Loucy (cell line): Measurements from ENCODE around the gene ZNF236.
"Not testable (repeated sequence)": the region's sequence is repeated elsewhere in the genome, so short reads cannot be mapped to it uniquely, and the experiment has no call there.

Source experiments
- H2AFZ ChIP-seq: fragments of 200-600 bp; sonication (generic); 2 replicates; pipeline ENCODE4 v1.6.0; 2016; ENCODE audit warnings: antibody characterized with exemption, mild to moderate bottlenecking, low read length, moderate library complexity
- H3F3A ChIP-seq: fragments of 200-600 bp; 2 replicates; pipeline ENCODE4 v1.6.0; 2016; ENCODE audit warnings: antibody characterized with exemption, low read depth, mild to moderate bottlenecking
- H3K27me3 ChIP-seq: fragments of 200-600 bp; sonication (generic); 2 replicates; pipeline ENCODE4 v1.6.1; 2014; ENCODE audit warnings: low read length, mild to moderate bottlenecking; ENCODE audit not compliant: insufficient read depth, poor library complexity, severe bottlenecking
- H3K36me3 ChIP-seq: fragments of 200-600 bp; sonication (generic); 2 replicates; pipeline ENCODE4 v1.6.1; 2016; ENCODE audit warnings: low read length; ENCODE audit not compliant: insufficient read depth
- H3K4me1 ChIP-seq: fragments of 200-600 bp; sonication (generic); 2 replicates; pipeline ENCODE4 v1.5.1; 2014; ENCODE audit warnings: low read length, mild to moderate bottlenecking; ENCODE audit not compliant: insufficient read depth, poor library complexity, severe bottlenecking
- H3K4me2 ChIP-seq: fragments of 200-600 bp; sonication (generic); 2 replicates; pipeline ENCODE4 v1.6.0; 2014; ENCODE audit warnings: antibody characterized with exemption, low read length, low read depth, mild to moderate bottlenecking; ENCODE audit not compliant: poor library complexity, severe bottlenecking
- H3K4me3 ChIP-seq: fragments of 200-600 bp; sonication (generic); 2 replicates; pipeline ENCODE4 v1.5.1; 2014; ENCODE audit warnings: low read length, mild to moderate bottlenecking, mixed read lengths; ENCODE audit not compliant: poor library complexity, severe bottlenecking
- H3K79me2 ChIP-seq: fragments of 200-600 bp; sonication (generic); 2 replicates; pipeline ENCODE4 v1.6.1; 2014; ENCODE audit warnings: low read length; ENCODE audit not compliant: insufficient read depth
- H3K9ac ChIP-seq: fragments of 200-600 bp; sonication (generic); 2 replicates; pipeline ENCODE4 v1.6.0; 2014; ENCODE audit warnings: mild to moderate bottlenecking, low read depth, low read length, moderate library complexity; ENCODE audit not compliant: poor library complexity, severe bottlenecking
- H3K9me2 ChIP-seq: fragments of 200-600 bp; sonication (generic); replicated peaks from 2 replicates; pipeline ENCODE4 v1.6.1; 2016; ENCODE audit warnings: low read depth, low read length, mixed read lengths
- H3K9me3 ChIP-seq: fragments of 200-600 bp; sonication (generic); 2 replicates; pipeline ENCODE4 v1.6.1; 2014; ENCODE audit warnings: mild to moderate bottlenecking, antibody characterized with exemption, low read length, low read depth; ENCODE audit not compliant: insufficient read depth
- H4K20me1 ChIP-seq: fragments of 200-600 bp; sonication (generic); 2 replicates; pipeline ENCODE4 v1.6.0; 2014; ENCODE audit warnings: antibody characterized with exemption, low read length, mild to moderate bottlenecking; ENCODE audit not compliant: insufficient read depth, poor library complexity, severe bottlenecking
- EZH2phosphoT487 ChIP-seq: fragments of 200-600 bp; IDR thresholded peaks from 2 replicates; pipeline ENCODE4 v1.6.1; 2018; ENCODE audit warnings: antibody characterized with exemption, mild to moderate bottlenecking, moderate library complexity, borderline replicate concordance
- TF ChIP-seq, protein P1 (sequence below): fragments of 200-600 bp; sonication (generic); conservative IDR thresholded peaks from 2 replicates; pipeline ENCODE4 v1.5.1; 2014; ENCODE audit warnings: mild to moderate bottlenecking, antibody characterized with exemption, low read length

The ZNF236 gene

DNA sequence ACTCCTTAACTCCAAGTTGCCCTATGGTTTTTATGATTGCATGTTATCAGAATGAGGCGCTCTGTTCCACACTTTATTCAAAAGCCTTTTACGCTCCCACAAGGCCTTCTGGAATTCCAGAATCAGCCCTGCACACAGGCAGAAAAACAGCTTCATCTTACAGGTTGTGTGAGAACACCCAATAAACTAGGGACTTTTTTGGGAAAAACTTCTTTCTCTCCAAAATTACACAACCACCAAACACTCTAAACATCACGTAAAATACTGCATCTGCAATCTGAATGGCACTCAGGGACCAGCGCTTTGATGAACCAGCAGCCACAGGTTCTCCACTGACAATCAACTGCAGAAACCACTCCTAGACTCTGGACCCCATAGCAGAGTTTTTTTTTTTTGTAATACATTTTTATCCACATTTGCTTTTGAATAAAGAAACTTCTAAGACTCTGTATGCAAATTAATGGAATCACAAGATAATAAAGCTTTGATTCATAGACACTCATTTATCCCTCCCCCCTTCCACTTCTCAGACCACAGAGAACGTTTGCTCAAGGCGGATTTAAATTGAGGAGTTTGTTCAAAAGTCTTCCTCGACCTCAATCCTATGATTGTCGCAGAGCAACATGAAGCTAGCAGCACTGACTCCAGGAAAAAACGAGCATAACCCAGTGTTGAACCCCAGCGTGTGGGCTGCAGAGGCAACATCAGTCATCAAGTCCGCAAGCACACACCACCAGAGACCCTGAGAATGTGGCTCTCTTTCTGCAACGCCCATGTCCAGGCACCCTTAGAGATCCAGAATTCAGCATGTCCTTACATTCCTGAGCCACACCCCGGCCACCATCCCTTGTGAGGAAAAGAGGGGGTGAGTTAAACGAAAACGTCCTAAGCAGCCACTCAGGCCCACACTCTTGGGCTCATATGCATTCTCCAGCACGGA lies 193.7 kb downstream of the ZNF236 start:
- Histone ChIP-seq H3K36me3 (no peaks in the 10 kb centered on the region), H4K20me1 (no peaks in the 10 kb centered on the region), H3K9me2 (no peaks in the 10 kb centered on the region), H3K4me1 (peaks cover 10% of the 10 kb centered on the region), H3K27me3 (no peaks in the 10 kb centered on the region), H3K9me3 (no peaks in the 10 kb centered on the region), H3K79me2 (no peaks in the 10 kb centered on the region), H2AFZ (no peak overlapping the region), H3F3A (no peaks in the 10 kb centered on the region), H3K4me2 (no peak overlapping the region), H3K4me3 (no peak overlapping the region), H3K9ac (no peak overlapping the region)
- TF ChIP-seq, protein P1, sequence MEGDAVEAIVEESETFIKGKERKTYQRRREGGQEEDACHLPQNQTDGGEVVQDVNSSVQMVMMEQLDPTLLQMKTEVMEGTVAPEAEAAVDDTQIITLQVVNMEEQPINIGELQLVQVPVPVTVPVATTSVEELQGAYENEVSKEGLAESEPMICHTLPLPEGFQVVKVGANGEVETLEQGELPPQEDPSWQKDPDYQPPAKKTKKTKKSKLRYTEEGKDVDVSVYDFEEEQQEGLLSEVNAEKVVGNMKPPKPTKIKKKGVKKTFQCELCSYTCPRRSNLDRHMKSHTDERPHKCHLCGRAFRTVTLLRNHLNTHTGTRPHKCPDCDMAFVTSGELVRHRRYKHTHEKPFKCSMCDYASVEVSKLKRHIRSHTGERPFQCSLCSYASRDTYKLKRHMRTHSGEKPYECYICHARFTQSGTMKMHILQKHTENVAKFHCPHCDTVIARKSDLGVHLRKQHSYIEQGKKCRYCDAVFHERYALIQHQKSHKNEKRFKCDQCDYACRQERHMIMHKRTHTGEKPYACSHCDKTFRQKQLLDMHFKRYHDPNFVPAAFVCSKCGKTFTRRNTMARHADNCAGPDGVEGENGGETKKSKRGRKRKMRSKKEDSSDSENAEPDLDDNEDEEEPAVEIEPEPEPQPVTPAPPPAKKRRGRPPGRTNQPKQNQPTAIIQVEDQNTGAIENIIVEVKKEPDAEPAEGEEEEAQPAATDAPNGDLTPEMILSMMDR: no peak
- TF ChIP-seq EZH2phosphoT487: no peak

DNA sequence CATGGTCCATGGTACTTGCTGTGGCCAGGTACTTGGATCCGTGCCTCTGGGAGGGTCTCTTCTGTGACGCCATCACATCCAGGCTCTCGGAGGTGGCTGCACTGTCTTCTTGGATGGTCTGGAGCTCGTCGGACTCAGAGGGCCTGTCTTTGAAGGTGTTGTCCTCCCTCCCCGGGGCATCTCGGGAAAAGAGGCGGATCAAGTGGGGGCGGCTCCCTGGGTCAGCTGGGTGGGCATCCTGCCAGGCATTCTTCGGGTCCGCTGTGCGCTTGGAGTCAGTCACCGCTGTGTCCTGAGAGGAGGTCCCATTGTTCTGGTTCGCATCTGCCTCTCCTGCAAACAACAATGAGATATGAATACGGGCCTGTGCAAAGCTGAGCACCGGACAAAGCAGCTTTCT lies 194.6 kb downstream of the ZNF236 start:
- Histone ChIP-seq H4K20me1 (no peaks in the 10 kb centered on the region), H3K4me2 (no peak overlapping the region), H3K27me3 (no peaks in the 10 kb centered on the region), H3K79me2 (no peaks in the 10 kb centered on the region), H3K9me3 (no peaks in the 10 kb centered on the region), H3K9me2 (no peaks in the 10 kb centered on the region), H3K4me3 (no peak overlapping the region), H2AFZ (no peak overlapping the region), H3K9ac (no peak overlapping the region), H3F3A (no peaks in the 10 kb centered on the region), H3K4me1 (peaks cover 19% of the 10 kb centered on the region), H3K36me3 (no peaks in the 10 kb centered on the region)
- no peak for TF ChIP-seq EZH2phosphoT487
- TF ChIP-seq, protein P1: no peak

DNA sequence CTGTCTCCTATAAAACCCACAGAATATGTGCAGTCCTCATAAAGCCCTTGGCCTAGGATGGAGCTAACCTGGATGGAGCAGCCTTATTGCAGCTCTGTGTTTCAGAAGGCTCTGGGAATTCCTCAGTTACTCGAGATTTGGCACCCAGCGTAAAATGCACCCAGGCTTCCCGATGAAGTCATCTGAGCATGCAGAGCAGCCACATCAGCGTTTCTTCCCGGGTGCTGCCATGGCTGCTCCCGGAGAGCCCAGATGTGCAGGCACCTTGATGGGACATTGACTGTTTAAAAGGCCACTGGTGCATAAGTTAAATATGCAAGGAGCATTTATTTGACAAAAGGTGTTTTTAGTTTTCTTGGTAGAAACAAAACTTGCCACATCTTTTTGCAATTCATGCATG lies 195.0 kb downstream of the ZNF236 start:
- no peaks in the 10 kb centered on the region for H3K9me2 ChIP-seq
- no peaks in the 10 kb centered on the region for H4K20me1 ChIP-seq
- no peak overlapping the region for H3K9ac ChIP-seq
- no peaks in the 10 kb centered on the region for H3K9me3 ChIP-seq
- H3K79me2 ChIP-seq: no peaks in the 10 kb centered on the region
- no peak for TF ChIP-seq EZH2phosphoT487
- TF ChIP-seq, protein P1: no peak
- no peaks in the 10 kb centered on the region for H3K27me3 ChIP-seq
- H2AFZ ChIP-seq: no peak overlapping the region
- H3F3A ChIP-seq: no peaks in the 10 kb centered on the region
- no peak overlapping the region for H3K4me2 ChIP-seq
- no peaks in the 10 kb centered on the region for H3K36me3 ChIP-seq
- H3K4me3 ChIP-seq: no peak overlapping the region
- H3K4me1 ChIP-seq: peaks cover 21% of the 10 kb centered on the region

DNA sequence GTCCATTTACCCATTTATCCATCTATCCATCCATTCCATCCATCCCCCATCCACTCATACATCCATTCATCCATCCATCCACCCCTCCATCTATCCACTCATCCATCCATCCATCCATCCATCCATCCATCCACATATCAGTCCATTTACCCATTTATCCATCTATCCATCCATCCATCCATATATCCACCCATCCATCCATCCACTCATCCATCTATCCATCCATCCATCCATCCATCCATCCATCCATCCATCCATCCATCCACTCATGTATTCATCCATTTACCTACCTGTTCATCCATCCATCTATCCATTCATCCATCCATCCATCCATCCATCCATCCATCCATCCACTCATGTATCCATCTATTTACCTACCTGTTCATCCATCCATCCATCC lies 196.3 kb downstream of the ZNF236 start:
- not testable (repeated sequence) for H3K9me2 ChIP-seq, H3K4me3 ChIP-seq, H3F3A ChIP-seq, H3K27me3 ChIP-seq, H3K9ac ChIP-seq, H3K9me3 ChIP-seq, H3K36me3 ChIP-seq, H3K4me2 ChIP-seq, H3K79me2 ChIP-seq, H2AFZ ChIP-seq, H4K20me1 ChIP-seq
- H3K4me1 ChIP-seq: peaks cover 34% of the 10 kb centered on the region
